Uterus (tissue), 2 donors: ENCODE results near the gene SAMM50.

Experiments used
- POLR2A ChIP-seq, 2 donors: fragments of 450-650 bp; IDR thresholded peaks; one replicate each; pipeline ENCODE4 v1.6.1; 2016; ENCODE audit warnings: antibody characterized with exemption in 2 of 2, mild to moderate bottlenecking in 1 of 2, moderate library complexity in 1 of 2
- TF ChIP-seq, protein P1 (sequence below), 4 experiments: fragments of 200-600 bp in 2 of 4; fragments of 450-650 bp in 2 of 4; sonication (generic) in 2 of 4; IDR thresholded peaks; one replicate each; pipeline ENCODE4 v1.5.1; 2016 to 2019; ENCODE audit warnings: antibody characterized with exemption in 4 of 4, mild to moderate bottlenecking in 2 of 4, moderate library complexity in 1 of 4

DNA sequence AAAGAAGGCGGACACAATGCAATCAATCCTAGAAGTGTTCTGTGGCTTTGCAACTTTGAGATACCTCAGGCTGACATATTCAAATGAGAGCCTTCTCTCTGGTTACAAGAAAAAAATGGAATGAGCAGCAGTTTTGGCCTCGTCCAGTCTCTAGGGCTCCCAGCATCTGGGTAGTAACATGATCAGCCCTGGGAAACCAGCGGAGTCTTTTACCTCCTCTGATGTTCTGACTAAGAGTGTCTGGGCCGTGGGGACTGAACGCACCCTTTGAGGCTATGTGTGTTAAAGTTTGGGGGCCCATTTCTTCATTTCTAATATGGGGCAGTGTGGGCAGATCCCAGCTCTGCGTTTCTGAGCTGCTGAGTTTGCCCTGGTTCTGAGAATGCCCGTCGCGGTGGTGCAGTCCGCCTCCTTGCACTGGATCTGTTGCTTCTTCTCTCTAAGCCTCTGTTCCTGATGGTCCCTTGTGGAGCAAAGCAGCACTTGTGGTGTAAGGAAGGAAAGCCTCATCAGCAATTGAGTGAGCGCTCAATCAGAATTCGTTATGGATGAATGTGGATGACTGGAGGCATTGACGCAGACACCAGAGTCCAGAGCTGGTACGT is 77.0 kb downstream of the SAMM50 start:
- TF ChIP-seq, protein P1, sequence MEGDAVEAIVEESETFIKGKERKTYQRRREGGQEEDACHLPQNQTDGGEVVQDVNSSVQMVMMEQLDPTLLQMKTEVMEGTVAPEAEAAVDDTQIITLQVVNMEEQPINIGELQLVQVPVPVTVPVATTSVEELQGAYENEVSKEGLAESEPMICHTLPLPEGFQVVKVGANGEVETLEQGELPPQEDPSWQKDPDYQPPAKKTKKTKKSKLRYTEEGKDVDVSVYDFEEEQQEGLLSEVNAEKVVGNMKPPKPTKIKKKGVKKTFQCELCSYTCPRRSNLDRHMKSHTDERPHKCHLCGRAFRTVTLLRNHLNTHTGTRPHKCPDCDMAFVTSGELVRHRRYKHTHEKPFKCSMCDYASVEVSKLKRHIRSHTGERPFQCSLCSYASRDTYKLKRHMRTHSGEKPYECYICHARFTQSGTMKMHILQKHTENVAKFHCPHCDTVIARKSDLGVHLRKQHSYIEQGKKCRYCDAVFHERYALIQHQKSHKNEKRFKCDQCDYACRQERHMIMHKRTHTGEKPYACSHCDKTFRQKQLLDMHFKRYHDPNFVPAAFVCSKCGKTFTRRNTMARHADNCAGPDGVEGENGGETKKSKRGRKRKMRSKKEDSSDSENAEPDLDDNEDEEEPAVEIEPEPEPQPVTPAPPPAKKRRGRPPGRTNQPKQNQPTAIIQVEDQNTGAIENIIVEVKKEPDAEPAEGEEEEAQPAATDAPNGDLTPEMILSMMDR (IDR thresholded peaks at IDR 0.05) = no peak
- TF ChIP-seq POLR2A (IDR thresholded peaks at IDR 0.05) = no peak
